Lower leg skin (tissue), 4 donors: ENCODE data around the gene CRACR2A. TPM values are rescaled to one million over a fixed set of nuclear protein-coding genes. Genes with fewer than 3 reads are reported as not detected.

Experiments used
- DNase-seq, 2 donors: peaks; one replicate each; pipeline ENCODE4 v3.0.0-alpha.2; 2019; ENCODE audit warnings: low spot score in 2 of 2
- H3K4me3 ChIP-seq: fragments of 200-600 bp; sonication (generic); 2 replicates; pipeline ENCODE4 v1.5.1; 2017; ENCODE audit warnings: mild to moderate bottlenecking, low read depth; ENCODE audit not compliant: poor library complexity, severe bottlenecking
- CTCF ChIP-seq, 3 donors: fragments of 450-650 bp; IDR thresholded peaks; one replicate each; pipeline ENCODE4 v1.5.1; 2016; ENCODE audit warnings: antibody characterized with exemption in 3 of 3, mild to moderate bottlenecking in 3 of 3, moderate library complexity in 2 of 3
- POLR2A ChIP-seq, 2 donors: fragments of 450-650 bp; IDR thresholded peaks; one replicate each; pipeline ENCODE4 v1.6.1; 2016 to 2017; ENCODE audit warnings: antibody characterized with exemption in 2 of 2, mild to moderate bottlenecking in 1 of 2, moderate library complexity in 1 of 2
- WGBS, 2 donors: methylation state at CpG; one replicate each; pipeline ENCODE4 v1.1.5; 2018; 5-methylcytosine and 5-hydroxymethylcytosine counted together
- intact Hi-C: fragments of 100-400 bp; cut with DNase I; formaldehyde crosslinking; loops from one replicate; pipeline ENCODE4 v1.15.0; 2023; ENCODE audit warnings: low total_unique reads
- total RNA-seq, 4 donors: library from RNA; depleted of rRNA; stranded (reverse); fragments of >200 nt; gene quantifications; one replicate each; pipeline ENCODE4 v1.1.0, GENCODE V29; 2016

Gene CRACR2A
- total RNA-seq, 4 donors from 2014 or later: 1.4 to 14.4 (median 6.6) TPM

- no peak for TF ChIP-seq CTCF (IDR thresholded peaks at IDR 0.05)
- no peak for TF ChIP-seq POLR2A (IDR thresholded peaks at IDR 0.05)
- DNase-seq: peak in 1 of 2 donors; percentile 65
- WGBS, 2 donors: 89 to 92% methylated on average over 8 of the region's 8 CpGs
- intact Hi-C loops: no loop called here
- H3K4me3 ChIP-seq: no peak overlapping the region
Observed at GRCh38 chr12:3630621-3631271, 122.2 kb downstream of the CRACR2A start.

DNA sequence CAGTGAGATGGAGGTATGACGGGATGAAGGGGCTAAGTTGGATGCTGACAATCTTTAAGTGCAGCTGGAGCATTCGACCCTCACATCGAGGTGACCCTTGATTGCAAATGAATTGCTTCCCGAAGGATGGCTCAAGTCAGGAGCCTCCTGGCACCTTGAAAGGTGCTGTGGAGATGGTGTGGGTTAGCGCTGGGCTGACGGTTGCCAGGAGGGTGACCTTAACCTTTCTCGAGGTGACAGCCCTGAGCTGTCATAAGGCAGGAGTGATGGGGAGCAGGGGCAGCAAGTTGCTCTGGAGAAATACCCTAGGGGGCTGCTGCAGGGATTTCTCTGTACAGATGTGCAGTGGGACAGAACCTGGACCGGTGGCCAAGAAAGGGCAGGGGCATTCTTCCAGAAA, 122.8 kb downstream of the CRACR2A start:
- peak in 1 of 2 donors; percentile 69 for DNase-seq
- TF ChIP-seq CTCF (IDR thresholded peaks at IDR 0.05) (no peak), POLR2A (IDR thresholded peaks at IDR 0.05) (no peak)
- intact Hi-C loops: no loop called here
- 86 to 89% methylated on average over 8 of the region's 8 CpGs for WGBS, 2 donors
- H3K4me3 ChIP-seq: no peak overlapping the region

- 77 to 80% methylated on average over 14 of the region's 14 CpGs for WGBS, 2 donors
- H3K4me3 ChIP-seq: no peak overlapping the region
- DNase-seq: peak in 1 of 2 donors; percentile 76
- intact Hi-C loops: no loop called here
- no peak for TF ChIP-seq POLR2A (IDR thresholded peaks at IDR 0.05)
- TF ChIP-seq CTCF (IDR thresholded peaks at IDR 0.05): no peak
Observed at GRCh38 chr12:3629057-3629830, 123.7 kb downstream of the CRACR2A start.

DNA sequence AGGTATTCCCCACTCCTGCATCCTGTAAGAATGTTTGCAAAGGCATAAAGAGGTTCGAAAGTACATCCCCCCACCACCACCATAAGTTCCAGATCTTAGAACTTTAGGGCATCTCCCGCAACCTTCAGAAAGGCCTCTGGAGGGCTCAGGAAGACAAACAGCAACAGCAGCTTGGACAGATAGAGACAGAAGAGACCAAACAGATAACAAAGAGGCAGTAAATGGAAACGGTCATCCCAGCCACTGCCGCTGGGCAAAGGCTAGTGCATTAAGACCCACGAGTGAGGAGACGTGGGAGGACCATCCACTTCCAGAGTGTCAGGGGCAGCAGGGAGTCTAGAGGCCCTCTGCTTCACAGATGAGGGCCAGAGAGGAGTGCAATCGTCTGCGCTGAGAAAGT, 124.3 kb downstream of the CRACR2A start:
- WGBS, 2 donors: 83 to 84% methylated on average over 8 of the region's 8 CpGs
- TF ChIP-seq CTCF (IDR thresholded peaks at IDR 0.05) (no peak), POLR2A (IDR thresholded peaks at IDR 0.05) (no peak)
- peak in 1 of 2 donors; percentile 68 for DNase-seq
- intact Hi-C loops: no loop called here
- no peak overlapping the region for H3K4me3 ChIP-seq

DNA sequence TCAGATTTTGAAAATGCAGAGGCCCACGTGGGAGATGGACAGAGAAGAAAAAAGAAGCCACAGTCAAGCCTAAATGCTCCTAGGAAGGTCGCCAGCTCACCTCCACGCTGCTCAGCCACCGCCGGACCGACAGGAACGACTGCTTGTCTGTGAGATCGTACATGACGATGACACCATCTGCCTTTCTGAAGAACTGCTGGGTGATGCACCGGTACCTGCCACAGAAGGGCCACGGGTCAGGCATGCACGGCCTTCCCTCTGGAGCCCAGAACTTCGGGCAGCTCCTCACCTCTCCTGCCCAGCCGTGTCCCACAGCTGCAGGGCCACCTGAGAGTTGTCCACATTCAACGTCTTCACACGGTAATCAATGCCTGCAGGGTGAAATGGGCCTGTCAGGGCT, 125.6 kb downstream of the CRACR2A start:
- TF ChIP-seq CTCF (IDR thresholded peaks at IDR 0.05) (no peak), POLR2A (IDR thresholded peaks at IDR 0.05) (no peak)
- DNase-seq: peak in 1 of 2 donors; percentile 78
- no peak overlapping the region for H3K4me3 ChIP-seq
- intact Hi-C loops: no loop called here
- WGBS, 2 donors: 88% methylated on average over 16 of the region's 16 CpGs
